GM12878 (cell line): Measurements from ENCODE around the gene GPRC5D. TPM values are rescaled to one million over a fixed set of nuclear protein-coding genes. Genes with fewer than 3 reads are reported as not detected.

Experiments
- ATAC-seq: fragments of 200-7000 bp; cut with Tn5 transposase; 3 replicates; pipeline ENCODE4 v1.9.1; 2020; ENCODE audit warnings: mild to moderate bottlenecking, moderate library complexity
- BruUV-seq: library from RNA; stranded (reverse); fragments of 400-500 nt; replicated peaks from 2 replicates; lab custom pipeline; 2021; lab: Mats Ljungman, UMichigan
- CTCF ChIA-PET: fragments of 300-600 bp; sonication (Branson Sonifier 250); formaldehyde crosslinking; extraction: SDS; loops from one replicate; lab custom pipeline; 2021; ENCODE audit warnings: inconsistent platforms; lab: Yijun Ruan, JAX
- POLR2A ChIA-PET: fragments of 350-600 bp; formaldehyde crosslinking; extraction: SDS; loops from one replicate; lab custom pipeline; 2021; ENCODE audit warnings: inconsistent platforms; lab: Charles Lee
- RAD21 ChIA-PET: fragments of 300-600 bp; sonication (Branson Sonifier 250); formaldehyde crosslinking; loops from one replicate; lab custom pipeline; 2023; ENCODE audit warnings: antibody characterized with exemption; ENCODE audit not compliant: unreplicated experiment; lab: Charles Lee
- SMC1A ChIA-PET: fragments of 300-600 bp; sonication (Branson Sonifier 250); formaldehyde crosslinking; loops from one replicate; lab custom pipeline; 2023; ENCODE audit not compliant: unreplicated experiment, uncharacterized antibody; lab: Charles Lee
- DNase-seq: peaks from one replicate; pipeline ENCODE4 v3.0.0-alpha.2; 2011; ENCODE audit warnings: low read depth, low spot score
- FAIRE-seq: peaks from 3 replicates; lab custom pipeline; 2011; peaks lifted over from hg19 to GRCh38; lab: Jason Lieb, UNC
- H2AFZ ChIP-seq: 2 replicates; pipeline ENCODE4 v1.6.0; 2011; ENCODE audit warnings: low read depth, low read length, control low read depth; ENCODE audit not compliant: control insufficient read depth
- H3K27ac ChIP-seq: 2 replicates; pipeline ENCODE4 v1.5.1; 2011; ENCODE audit warnings: control low read depth; ENCODE audit not compliant: control insufficient read depth, insufficient read depth
- H3K27me3 ChIP-seq, 2 experiments: replicated peaks in 1 of 2; 2 replicates each; pipeline versions ENCODE4 v1.6.0 to v1.6.1; 2011; ENCODE audit warnings: low read length in 1 of 2; ENCODE audit not compliant: control insufficient read depth in 2 of 2, insufficient read depth in 2 of 2
- H3K36me3 ChIP-seq, 2 experiments: 2 replicates each; pipeline ENCODE4 v1.5.1; 2011; ENCODE audit warnings: low read length in 1 of 2; ENCODE audit not compliant: control insufficient read depth in 2 of 2, insufficient read depth in 2 of 2
- H3K4me1 ChIP-seq: 2 replicates; pipeline ENCODE4 v1.6.1; 2011; ENCODE audit warnings: mild to moderate bottlenecking, low read length, moderate library complexity, mixed read lengths; ENCODE audit not compliant: control insufficient read depth, insufficient read depth
- H3K4me2 ChIP-seq: 2 replicates; pipeline ENCODE4 v1.6.0; 2011; ENCODE audit warnings: control low read depth; ENCODE audit not compliant: control insufficient read depth, insufficient read depth
- H3K4me3 ChIP-seq: fragments of 200-600 bp; sonication (generic); 2 replicates; pipeline ENCODE4 v1.5.1; 2016
- H3K79me2 ChIP-seq: 2 replicates; pipeline ENCODE4 v1.6.0; 2011; ENCODE audit warnings: low read length; ENCODE audit not compliant: control insufficient read depth, insufficient read depth
- H3K9ac ChIP-seq: 2 replicates; pipeline ENCODE4 v1.8.0; 2011; ENCODE audit warnings: low read length, control low read depth, mixed read lengths; ENCODE audit not compliant: control insufficient read depth, insufficient read depth
- H3K9me3 ChIP-seq: replicated peaks from 3 replicates; pipeline ENCODE4 v1.5.1; 2011; ENCODE audit warnings: mild to moderate bottlenecking, low read length; ENCODE audit not compliant: control insufficient read depth, insufficient read depth
- H4K20me1 ChIP-seq: 2 replicates; pipeline ENCODE4 v1.6.0; 2011; ENCODE audit not compliant: control insufficient read depth, insufficient read depth
- ASH2L ChIP-seq: fragments of 300-600, 200-600 bp; sonication (generic); IDR thresholded peaks from 2 replicates; pipeline ENCODE4 v1.6.1; 2017; ENCODE audit warnings: low read depth, mild to moderate bottlenecking, borderline replicate concordance
- GABPA ChIP-seq: IDR thresholded peaks from 2 replicates; pipeline ENCODE4 v1.6.1; 2014; ENCODE audit warnings: antibody characterized with exemption, low read depth, mild to moderate bottlenecking, inconsistent platforms
- MXI1 ChIP-seq: fragments of 150-350 bp; IDR thresholded peaks from 2 replicates; pipeline ENCODE4 v1.6.1; 2011; ENCODE audit warnings: low read depth, mild to moderate bottlenecking, inconsistent platforms, low read length, improper control_type of control experiment
- NR2C1 ChIP-seq: fragments of 450-650 bp; IDR thresholded peaks from 2 replicates; pipeline ENCODE4 v1.6.1; 2017; ENCODE audit warnings: antibody characterized with exemption, mild to moderate bottlenecking, moderate library complexity
- POU2F2 ChIP-seq: IDR thresholded peaks from 3 replicates; pipeline ENCODE4 v1.6.1; 2011; ENCODE audit warnings: low read depth, mild to moderate bottlenecking, low read length, borderline replicate concordance
- SMAD1 ChIP-seq: fragments of 450-650 bp; IDR thresholded peaks from 2 replicates; pipeline ENCODE4 v1.6.1; 2018; ENCODE audit warnings: mild to moderate bottlenecking, low read depth; ENCODE audit not compliant: partially characterized antibody
- SP1 ChIP-seq: IDR thresholded peaks from one replicate; pipeline ENCODE4 v1.6.1; 2011; ENCODE audit warnings: low read depth, low read length
- STAT3 ChIP-seq: IDR thresholded peaks from 2 replicates; pipeline ENCODE4 v1.6.1; 2011; ENCODE audit warnings: low read depth, low read length, improper control_type of control experiment
- ZNF384 ChIP-seq: IDR thresholded peaks from 2 replicates; pipeline ENCODE4 v1.6.1; 2012; ENCODE audit warnings: low read depth, mild to moderate bottlenecking, low read length, improper control_type of control experiment, borderline replicate concordance
- WGBS: methylation state at CpG from one replicate; pipeline ENCODE4 v1.1.6; 2016; ENCODE audit warnings: low lambda C conversion rate; ENCODE audit not compliant: insufficient replicate concordance, insufficient coverage; ENCODE audit errors: missing lambda C conversion rate; 5-methylcytosine and 5-hydroxymethylcytosine counted together
- in situ Hi-C: fragments of 300-500 bp; cut with MboI; formaldehyde crosslinking; loops from 9 replicates; pipeline ENCODE4 v1.14.3; 2018; ENCODE audit warnings: mixed read lengths
- intact Hi-C: fragments of 100-400 bp; cut with micrococcal nuclease; formaldehyde crosslinking; loops from one replicate; pipeline ENCODE4 v1.14.2; 2022; ENCODE audit not compliant: unreplicated experiment
- polyA plus RNA-seq, 11 experiments: library from polyadenylated mRNA; depleted of rRNA in 4 of 11; unstranded in 6 of 11; stranded (reverse) in 5 of 11; fragments of >200 nt; fragmentation: Nextera tagmentation in 4 of 11; fragmentation: Illumina TruSeq in 1 of 11; extraction: Ambion mirVana in 4 of 11; extraction: Trizol in 1 of 11; gene quantifications; 1 replicate in 1 of 11; 2 replicates in 10 of 11; pipeline versions ENCODE4 v1.2.1 to v1.2.3, GENCODE V29; 2011 to 2016; ENCODE audit warnings: inconsistent platforms in 2 of 11, missing spikeins in 2 of 11, low read depth in 1 of 11
- total RNA-seq, 4 experiments: library from RNA; depleted of rRNA in 3 of 4; stranded (reverse); fragments of >200 nt in 3 of 4; fragmentation: Illumina TruSeq in 1 of 4; extraction: Trizol in 1 of 4; gene quantifications; 2 replicates each; pipeline versions ENCODE4 v1.2.1 to v1.2.3, GENCODE V29; 2013 to 2021
- TF ChIP-seq, protein P1 (sequence below): fragments of 150-350 bp; IDR thresholded peaks from 2 replicates; pipeline ENCODE4 v1.6.1; 2014; ENCODE audit warnings: mild to moderate bottlenecking, low read depth, low read length
- TF ChIP-seq, protein P2 (sequence below): IDR thresholded peaks from 2 replicates; pipeline ENCODE4 v1.6.1; 2011; ENCODE audit warnings: borderline replicate concordance, low read depth, mild to moderate bottlenecking, moderate library complexity, low read length; ENCODE audit not compliant: insufficient read depth, poor library complexity, severe bottlenecking
- TF ChIP-seq, protein P3 (sequence below): IDR thresholded peaks from 2 replicates; pipeline ENCODE4 v1.6.1; 2012; ENCODE audit warnings: low read length, inconsistent platforms

The GPRC5D gene
- total and polyA plus RNA-seq, 10 of the 15 experiments (the other 5 are each of a cell fraction or from before 2014, with no cell fraction given), result 0.18 to 0.90 (median 0.37) TPM; not detected in 3

DNA sequence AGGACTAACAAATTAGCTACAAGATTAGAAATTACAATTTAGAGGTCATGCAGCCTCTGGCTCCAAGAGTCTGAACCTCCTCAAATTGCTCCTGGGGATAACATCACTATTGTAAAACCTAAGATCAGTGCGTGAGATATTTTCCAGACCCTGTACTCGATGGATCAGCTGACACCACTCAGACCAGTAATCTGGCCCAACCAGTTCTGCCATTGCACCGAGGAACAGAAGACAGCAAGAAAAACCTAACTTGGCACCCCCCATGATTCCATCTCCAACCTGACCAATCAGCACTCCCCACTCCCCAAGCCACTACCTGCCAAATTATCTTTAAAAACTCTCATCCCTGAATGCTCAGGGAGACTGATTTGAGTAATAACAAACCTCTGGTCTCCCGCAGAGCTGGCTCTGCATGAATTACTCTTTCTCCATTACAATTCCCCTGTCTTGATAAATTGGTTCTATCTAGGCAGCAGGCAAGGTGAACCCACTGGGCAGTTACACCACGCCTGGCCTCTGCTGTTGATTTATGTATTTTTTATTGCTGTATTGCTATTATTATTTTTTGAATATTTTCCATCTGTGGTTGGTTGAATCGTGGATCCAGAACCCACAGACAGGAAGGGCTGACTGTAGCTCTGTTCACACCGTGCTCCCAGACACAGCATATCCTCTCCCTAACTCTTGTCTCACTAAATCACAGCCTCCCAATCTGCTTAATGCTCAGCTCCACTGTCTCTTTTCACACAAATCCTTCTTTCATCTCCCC is 38.9 kb upstream of the GPRC5D start:
- BruUV-seq, result no TSS peak
- H3K79me2 ChIP-seq, result no peaks in the 10 kb centered on the region
- H3K27me3 ChIP-seq, result peaks cover 4 to 5% of the 10 kb centered on the region in 2 experiments; a peak in 3 of 4 replicates
- H3K9ac ChIP-seq, result no peak overlapping the region
- ChIA-PET RAD21 (no interaction called here), SMC1A (no interaction called here), POLR2A (no interaction called here), CTCF (no interaction called here)
- no peak overlapping the region for H2AFZ ChIP-seq
- WGBS, result 40% methylated on average over 7 of the region's 7 CpGs
- H3K9me3 ChIP-seq, result no peaks in the 10 kb centered on the region
- TF ChIP-seq SMAD1, result no peak
- no peak for TF ChIP-seq GABPA
- DNase-seq (no peak), ATAC-seq (no peak), FAIRE-seq (no peak)
- intact Hi-C loops (no loop called here), in situ Hi-C loops (no loop called here)
- no peak overlapping the region for H3K27ac ChIP-seq
- no peaks in the 10 kb centered on the region; the same call in 1 of the 2 replicates for H4K20me1 ChIP-seq
- H3K4me3 ChIP-seq, result no peak overlapping the region
- H3K36me3 ChIP-seq, result no peaks in the 10 kb centered on the region
- no peak overlapping the region for H3K4me2 ChIP-seq
- no peaks in the 10 kb centered on the region for H3K4me1 ChIP-seq

DNA sequence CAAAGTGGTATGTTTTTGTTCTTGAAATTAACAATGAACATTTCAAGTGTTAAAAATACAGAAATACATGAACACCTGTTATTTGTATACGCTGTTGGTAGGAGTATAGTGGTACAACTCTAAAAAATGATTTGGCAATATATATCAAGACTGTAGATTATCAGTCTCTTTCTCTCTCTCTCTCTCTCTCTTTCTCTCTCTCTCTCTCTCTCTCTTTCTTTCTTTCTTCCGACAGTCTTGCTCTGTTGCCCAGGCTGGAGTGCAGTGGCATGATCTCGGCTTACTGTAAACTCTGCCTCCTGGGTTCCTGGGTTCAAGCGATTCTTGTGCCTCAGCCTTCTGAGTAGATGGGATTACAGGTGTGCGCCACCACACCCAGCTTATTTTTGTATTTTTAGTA is 35.5 kb upstream of the GPRC5D start:
- H3K4me2 ChIP-seq, result no peak overlapping the region
- no peak for DNase-seq
- WGBS, result 52% methylated on average over 5 of the region's 5 CpGs
- no peak overlapping the region for H3K9ac ChIP-seq
- RAD21 ChIA-PET, result no interaction called here
- no peaks in the 10 kb centered on the region for H3K9me3 ChIP-seq
- POLR2A ChIA-PET, result no interaction called here
- no TSS peak for BruUV-seq
- H3K27me3 ChIP-seq, result peaks cover 2 to 7% of the 10 kb centered on the region in 2 experiments; a peak in 1 of 4 replicates
- no peak overlapping the region for H3K4me3 ChIP-seq
- ATAC-seq, result no peak
- intact Hi-C loops (loop anchor here (10.0 kb wide), 1 partner anchor 217 kb away; no protein-coding TSS in a partner anchor), in situ Hi-C loops (no loop called here)
- no peaks in the 10 kb centered on the region for H3K36me3 ChIP-seq
- SMC1A ChIA-PET, result interaction anchor here (3.0 kb wide), 1 partner anchor 225 kb away, joined by 9 read pairs; no protein-coding TSS in a partner anchor
- no peak overlapping the region for H3K27ac ChIP-seq
- no peaks in the 10 kb centered on the region; the same call in 1 of the 2 replicates for H4K20me1 ChIP-seq
- CTCF ChIA-PET, result interaction anchor here (0.9 to 3.9 kb wide), 3 partner anchors 11 to 225 kb away, joined by 3 to 20 read pairs (median 4); no protein-coding TSS in a partner anchor
- no peak for FAIRE-seq
- no peak overlapping the region for H2AFZ ChIP-seq
- H3K79me2 ChIP-seq, result no peaks in the 10 kb centered on the region
- H3K4me1 ChIP-seq, result no peaks in the 10 kb centered on the region
- TF ChIP-seq MXI1 (no peak), NR2C1 (no peak), STAT3 (no peak), POU2F2 (no peak), ASH2L (no peak), SP1 (no peak), ZNF384 (no peak)
- TF ChIP-seq, protein P1, sequence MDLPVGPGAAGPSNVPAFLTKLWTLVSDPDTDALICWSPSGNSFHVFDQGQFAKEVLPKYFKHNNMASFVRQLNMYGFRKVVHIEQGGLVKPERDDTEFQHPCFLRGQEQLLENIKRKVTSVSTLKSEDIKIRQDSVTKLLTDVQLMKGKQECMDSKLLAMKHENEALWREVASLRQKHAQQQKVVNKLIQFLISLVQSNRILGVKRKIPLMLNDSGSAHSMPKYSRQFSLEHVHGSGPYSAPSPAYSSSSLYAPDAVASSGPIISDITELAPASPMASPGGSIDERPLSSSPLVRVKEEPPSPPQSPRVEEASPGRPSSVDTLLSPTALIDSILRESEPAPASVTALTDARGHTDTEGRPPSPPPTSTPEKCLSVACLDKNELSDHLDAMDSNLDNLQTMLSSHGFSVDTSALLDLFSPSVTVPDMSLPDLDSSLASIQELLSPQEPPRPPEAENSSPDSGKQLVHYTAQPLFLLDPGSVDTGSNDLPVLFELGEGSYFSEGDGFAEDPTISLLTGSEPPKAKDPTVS, result no peak
- TF ChIP-seq, protein P2, sequence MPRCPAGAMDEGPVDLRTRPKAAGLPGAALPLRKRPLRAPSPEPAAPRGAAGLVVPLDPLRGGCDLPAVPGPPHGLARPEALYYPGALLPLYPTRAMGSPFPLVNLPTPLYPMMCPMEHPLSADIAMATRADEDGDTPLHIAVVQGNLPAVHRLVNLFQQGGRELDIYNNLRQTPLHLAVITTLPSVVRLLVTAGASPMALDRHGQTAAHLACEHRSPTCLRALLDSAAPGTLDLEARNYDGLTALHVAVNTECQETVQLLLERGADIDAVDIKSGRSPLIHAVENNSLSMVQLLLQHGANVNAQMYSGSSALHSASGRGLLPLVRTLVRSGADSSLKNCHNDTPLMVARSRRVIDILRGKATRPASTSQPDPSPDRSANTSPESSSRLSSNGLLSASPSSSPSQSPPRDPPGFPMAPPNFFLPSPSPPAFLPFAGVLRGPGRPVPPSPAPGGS, result no peak
- TF ChIP-seq, protein P3, sequence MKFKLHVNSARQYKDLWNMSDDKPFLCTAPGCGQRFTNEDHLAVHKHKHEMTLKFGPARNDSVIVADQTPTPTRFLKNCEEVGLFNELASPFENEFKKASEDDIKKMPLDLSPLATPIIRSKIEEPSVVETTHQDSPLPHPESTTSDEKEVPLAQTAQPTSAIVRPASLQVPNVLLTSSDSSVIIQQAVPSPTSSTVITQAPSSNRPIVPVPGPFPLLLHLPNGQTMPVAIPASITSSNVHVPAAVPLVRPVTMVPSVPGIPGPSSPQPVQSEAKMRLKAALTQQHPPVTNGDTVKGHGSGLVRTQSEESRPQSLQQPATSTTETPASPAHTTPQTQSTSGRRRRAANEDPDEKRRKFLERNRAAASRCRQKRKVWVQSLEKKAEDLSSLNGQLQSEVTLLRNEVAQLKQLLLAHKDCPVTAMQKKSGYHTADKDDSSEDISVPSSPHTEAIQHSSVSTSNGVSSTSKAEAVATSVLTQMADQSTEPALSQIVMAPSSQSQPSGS, result no peak
